Peyer's patch (tissue), 4 donors: Measurements from ENCODE around the gene DDX3X.

Source experiments
- POLR2A ChIP-seq, 2 donors: fragments of 450-650 bp; IDR thresholded peaks; one replicate each; pipeline ENCODE4 v1.5.1; 2017; ENCODE audit warnings: antibody characterized with exemption in 2 of 2, mild to moderate bottlenecking in 2 of 2, moderate library complexity in 2 of 2
- TF ChIP-seq, protein P1 (sequence below), 6 experiments: fragments of 450-650 bp in 4 of 6; fragments of 200-600 bp in 2 of 6; sonication (generic) in 1 of 6; IDR thresholded peaks; one replicate each; pipeline ENCODE4 v1.5.1; 2017 to 2019; ENCODE audit warnings: antibody characterized with exemption in 6 of 6, mild to moderate bottlenecking in 3 of 6, moderate library complexity in 1 of 6

DNA sequence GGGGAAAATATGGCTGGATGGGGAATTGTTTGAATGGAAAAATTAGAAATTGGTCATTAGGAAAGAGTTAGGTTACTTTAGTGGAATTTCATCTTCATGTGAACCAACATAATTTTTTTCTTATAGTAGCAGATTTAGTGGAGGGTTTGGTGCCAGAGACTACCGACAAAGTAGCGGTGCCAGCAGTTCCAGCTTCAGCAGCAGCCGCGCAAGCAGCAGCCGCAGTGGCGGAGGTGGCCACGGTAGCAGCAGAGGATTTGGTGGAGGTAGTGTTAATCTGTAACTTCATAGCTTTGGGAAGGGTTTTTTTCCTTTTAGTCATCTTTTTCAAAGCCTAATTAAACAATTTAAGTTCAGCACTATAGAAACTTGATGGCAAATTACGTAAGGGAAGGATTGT lies 13.2 kb downstream of the DDX3X start:
- TF ChIP-seq, protein P1, sequence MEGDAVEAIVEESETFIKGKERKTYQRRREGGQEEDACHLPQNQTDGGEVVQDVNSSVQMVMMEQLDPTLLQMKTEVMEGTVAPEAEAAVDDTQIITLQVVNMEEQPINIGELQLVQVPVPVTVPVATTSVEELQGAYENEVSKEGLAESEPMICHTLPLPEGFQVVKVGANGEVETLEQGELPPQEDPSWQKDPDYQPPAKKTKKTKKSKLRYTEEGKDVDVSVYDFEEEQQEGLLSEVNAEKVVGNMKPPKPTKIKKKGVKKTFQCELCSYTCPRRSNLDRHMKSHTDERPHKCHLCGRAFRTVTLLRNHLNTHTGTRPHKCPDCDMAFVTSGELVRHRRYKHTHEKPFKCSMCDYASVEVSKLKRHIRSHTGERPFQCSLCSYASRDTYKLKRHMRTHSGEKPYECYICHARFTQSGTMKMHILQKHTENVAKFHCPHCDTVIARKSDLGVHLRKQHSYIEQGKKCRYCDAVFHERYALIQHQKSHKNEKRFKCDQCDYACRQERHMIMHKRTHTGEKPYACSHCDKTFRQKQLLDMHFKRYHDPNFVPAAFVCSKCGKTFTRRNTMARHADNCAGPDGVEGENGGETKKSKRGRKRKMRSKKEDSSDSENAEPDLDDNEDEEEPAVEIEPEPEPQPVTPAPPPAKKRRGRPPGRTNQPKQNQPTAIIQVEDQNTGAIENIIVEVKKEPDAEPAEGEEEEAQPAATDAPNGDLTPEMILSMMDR (IDR thresholded peaks at IDR 0.05) = no peak
- TF ChIP-seq POLR2A (IDR thresholded peaks at IDR 0.05) = no peak
